Activated T-cell treated with anti-CD3 and anti-CD28 coated beads for 4 hours (primary cell): Measurements from ENCODE around the gene YPEL2.

Source experiments
- DNase-seq: peaks from one replicate; pipeline ENCODE4 v3.0.0-alpha.2; 2020

The YPEL2 gene

GRCh38 chr17:59436900-59437299, 105.4 kb downstream of the YPEL2 start:
- no peak for DNase-seq

GRCh38 chr17:59437791-59438281, 106.4 kb downstream of the YPEL2 start:
- DNase-seq, result no peak

GRCh38 chr17:59439262-59439661, 107.8 kb downstream of the YPEL2 start:
- DNase-seq, result no peak

GRCh38 chr17:59439741-59440211, 108.3 kb downstream of the YPEL2 start:
- no peak for DNase-seq

- DNase-seq, result peak; percentile 84
Observed at GRCh38 chr17:59440757-59441463, 109.5 kb downstream of the YPEL2 start.

- DNase-seq, result no peak
Observed at GRCh38 chr17:59441464-59442096, 110.1 kb downstream of the YPEL2 start.

GRCh38 chr17:59443106-59443505, 111.7 kb downstream of the YPEL2 start:
- DNase-seq, result no peak
